ENCODE measurements around the gene GABARAPL1.

- no peak for TF ChIP-seq POLR2A (IDR thresholded peaks at IDR 0.05)
- TF ChIP-seq, protein P1, sequence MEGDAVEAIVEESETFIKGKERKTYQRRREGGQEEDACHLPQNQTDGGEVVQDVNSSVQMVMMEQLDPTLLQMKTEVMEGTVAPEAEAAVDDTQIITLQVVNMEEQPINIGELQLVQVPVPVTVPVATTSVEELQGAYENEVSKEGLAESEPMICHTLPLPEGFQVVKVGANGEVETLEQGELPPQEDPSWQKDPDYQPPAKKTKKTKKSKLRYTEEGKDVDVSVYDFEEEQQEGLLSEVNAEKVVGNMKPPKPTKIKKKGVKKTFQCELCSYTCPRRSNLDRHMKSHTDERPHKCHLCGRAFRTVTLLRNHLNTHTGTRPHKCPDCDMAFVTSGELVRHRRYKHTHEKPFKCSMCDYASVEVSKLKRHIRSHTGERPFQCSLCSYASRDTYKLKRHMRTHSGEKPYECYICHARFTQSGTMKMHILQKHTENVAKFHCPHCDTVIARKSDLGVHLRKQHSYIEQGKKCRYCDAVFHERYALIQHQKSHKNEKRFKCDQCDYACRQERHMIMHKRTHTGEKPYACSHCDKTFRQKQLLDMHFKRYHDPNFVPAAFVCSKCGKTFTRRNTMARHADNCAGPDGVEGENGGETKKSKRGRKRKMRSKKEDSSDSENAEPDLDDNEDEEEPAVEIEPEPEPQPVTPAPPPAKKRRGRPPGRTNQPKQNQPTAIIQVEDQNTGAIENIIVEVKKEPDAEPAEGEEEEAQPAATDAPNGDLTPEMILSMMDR (IDR thresholded peaks at IDR 0.05), result no peak
Measured at GRCh38 chr12:10242539-10242938, 29.9 kb downstream of the GABARAPL1 start.

All from Peyer's patch (tissue), 4 donors.